A549 (cell line): ENCODE data around the gene ABLIM3.

Experiments used
- JUN ChIP-seq, 2 experiments: fragments of >200 bp; sonication (Bioruptor Twin); formaldehyde crosslinking; IDR thresholded peaks; 2 replicates in 1 of 2; 3 replicates in 1 of 2; pipeline ENCODE4 v1.6.1; 2016 to 2017
- REST ChIP-seq: fragments of 200-600 bp; sonication (generic); IDR thresholded peaks from 2 replicates; pipeline ENCODE4 v1.6.1; 2016; ENCODE audit warnings: antibody characterized with exemption, mild to moderate bottlenecking, moderate library complexity
- TF ChIP-seq, protein P1 (sequence below): fragments of >200 bp; sonication (Bioruptor Twin); formaldehyde crosslinking; IDR thresholded peaks from 3 replicates; pipeline ENCODE4 v1.5.1; 2016

DNA sequence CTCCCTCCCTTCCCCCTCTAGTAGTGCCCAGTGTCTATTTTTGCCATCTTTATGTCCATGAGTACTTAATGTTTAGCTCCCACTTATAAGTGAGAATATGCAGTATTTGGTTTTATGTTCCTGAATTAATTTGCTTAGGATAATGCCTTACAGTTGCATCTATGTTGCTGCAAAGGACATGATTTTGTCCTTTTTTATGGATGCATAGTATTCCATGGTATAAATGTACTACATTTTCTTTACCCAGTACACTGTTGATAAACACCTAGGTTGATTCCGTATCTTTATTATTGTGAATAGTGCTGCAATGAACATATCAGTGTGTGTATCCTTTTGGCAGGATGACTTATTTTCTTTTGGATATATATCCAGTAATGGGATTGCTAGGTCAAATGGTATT is 3.8 kb downstream of the ABLIM3 start:
- no peak for TF ChIP-seq REST
- TF ChIP-seq, protein P1, sequence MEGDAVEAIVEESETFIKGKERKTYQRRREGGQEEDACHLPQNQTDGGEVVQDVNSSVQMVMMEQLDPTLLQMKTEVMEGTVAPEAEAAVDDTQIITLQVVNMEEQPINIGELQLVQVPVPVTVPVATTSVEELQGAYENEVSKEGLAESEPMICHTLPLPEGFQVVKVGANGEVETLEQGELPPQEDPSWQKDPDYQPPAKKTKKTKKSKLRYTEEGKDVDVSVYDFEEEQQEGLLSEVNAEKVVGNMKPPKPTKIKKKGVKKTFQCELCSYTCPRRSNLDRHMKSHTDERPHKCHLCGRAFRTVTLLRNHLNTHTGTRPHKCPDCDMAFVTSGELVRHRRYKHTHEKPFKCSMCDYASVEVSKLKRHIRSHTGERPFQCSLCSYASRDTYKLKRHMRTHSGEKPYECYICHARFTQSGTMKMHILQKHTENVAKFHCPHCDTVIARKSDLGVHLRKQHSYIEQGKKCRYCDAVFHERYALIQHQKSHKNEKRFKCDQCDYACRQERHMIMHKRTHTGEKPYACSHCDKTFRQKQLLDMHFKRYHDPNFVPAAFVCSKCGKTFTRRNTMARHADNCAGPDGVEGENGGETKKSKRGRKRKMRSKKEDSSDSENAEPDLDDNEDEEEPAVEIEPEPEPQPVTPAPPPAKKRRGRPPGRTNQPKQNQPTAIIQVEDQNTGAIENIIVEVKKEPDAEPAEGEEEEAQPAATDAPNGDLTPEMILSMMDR, result no peak
- TF ChIP-seq JUN (IDR thresholded peaks at IDR 0.05), result no peak
